Tibial nerve (tissue), 3 donors: ENCODE data around the gene EIF3CL.
"Not testable (repeated sequence)": the region's sequence is repeated elsewhere in the genome, so short reads cannot be mapped to it uniquely, and the experiment has no call there.

Experiments used
- POLR2A ChIP-seq, 2 donors: fragments of 450-650 bp; IDR thresholded peaks; one replicate each; pipeline ENCODE4 v1.6.1; 2017; ENCODE audit warnings: antibody characterized with exemption in 2 of 2, mild to moderate bottlenecking in 2 of 2, moderate library complexity in 2 of 2
- TF ChIP-seq, protein P1 (sequence below), 5 experiments: fragments of 200-600 bp in 3 of 5; fragments of 450-650 bp in 2 of 5; sonication (generic) in 3 of 5; IDR thresholded peaks; one replicate each; pipeline ENCODE4 v1.5.1; 2016 to 2019; ENCODE audit warnings: antibody characterized with exemption in 5 of 5, mild to moderate bottlenecking in 3 of 5, moderate library complexity in 2 of 5

DNA sequence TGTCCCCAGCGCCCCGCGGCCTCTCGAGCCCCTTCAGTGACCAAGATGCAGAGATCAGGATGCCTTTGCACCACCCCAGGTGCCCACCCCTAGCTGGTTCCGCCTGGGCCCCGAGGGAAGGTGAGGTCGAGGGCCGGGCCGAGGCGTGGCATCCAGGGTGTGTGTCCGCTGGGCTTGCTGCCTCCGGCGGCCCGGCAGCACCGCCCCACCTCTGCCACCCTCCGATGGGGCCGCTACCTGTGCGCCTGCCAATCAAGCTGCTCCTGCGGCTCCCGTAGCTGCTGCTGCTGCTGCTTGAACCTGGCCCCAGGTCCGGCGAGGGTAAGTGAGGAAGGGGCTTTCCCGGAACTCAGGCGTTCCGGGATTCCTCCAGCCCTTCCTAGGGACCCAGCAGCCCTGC lies 29.4 kb downstream of the EIF3CL start:
- TF ChIP-seq, protein P1, sequence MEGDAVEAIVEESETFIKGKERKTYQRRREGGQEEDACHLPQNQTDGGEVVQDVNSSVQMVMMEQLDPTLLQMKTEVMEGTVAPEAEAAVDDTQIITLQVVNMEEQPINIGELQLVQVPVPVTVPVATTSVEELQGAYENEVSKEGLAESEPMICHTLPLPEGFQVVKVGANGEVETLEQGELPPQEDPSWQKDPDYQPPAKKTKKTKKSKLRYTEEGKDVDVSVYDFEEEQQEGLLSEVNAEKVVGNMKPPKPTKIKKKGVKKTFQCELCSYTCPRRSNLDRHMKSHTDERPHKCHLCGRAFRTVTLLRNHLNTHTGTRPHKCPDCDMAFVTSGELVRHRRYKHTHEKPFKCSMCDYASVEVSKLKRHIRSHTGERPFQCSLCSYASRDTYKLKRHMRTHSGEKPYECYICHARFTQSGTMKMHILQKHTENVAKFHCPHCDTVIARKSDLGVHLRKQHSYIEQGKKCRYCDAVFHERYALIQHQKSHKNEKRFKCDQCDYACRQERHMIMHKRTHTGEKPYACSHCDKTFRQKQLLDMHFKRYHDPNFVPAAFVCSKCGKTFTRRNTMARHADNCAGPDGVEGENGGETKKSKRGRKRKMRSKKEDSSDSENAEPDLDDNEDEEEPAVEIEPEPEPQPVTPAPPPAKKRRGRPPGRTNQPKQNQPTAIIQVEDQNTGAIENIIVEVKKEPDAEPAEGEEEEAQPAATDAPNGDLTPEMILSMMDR (IDR thresholded peaks at IDR 0.05): not testable (repeated sequence)
- TF ChIP-seq POLR2A (IDR thresholded peaks at IDR 0.05): not testable (repeated sequence)
